ENCODE results near the gene NUP188. TPM values are rescaled to one million over a fixed set of nuclear protein-coding genes. Genes with fewer than 3 reads are reported as not detected.

NUP188 gene
- total RNA-seq, 2 experiments from 2014 or later: 128 to 130 TPM

DNA sequence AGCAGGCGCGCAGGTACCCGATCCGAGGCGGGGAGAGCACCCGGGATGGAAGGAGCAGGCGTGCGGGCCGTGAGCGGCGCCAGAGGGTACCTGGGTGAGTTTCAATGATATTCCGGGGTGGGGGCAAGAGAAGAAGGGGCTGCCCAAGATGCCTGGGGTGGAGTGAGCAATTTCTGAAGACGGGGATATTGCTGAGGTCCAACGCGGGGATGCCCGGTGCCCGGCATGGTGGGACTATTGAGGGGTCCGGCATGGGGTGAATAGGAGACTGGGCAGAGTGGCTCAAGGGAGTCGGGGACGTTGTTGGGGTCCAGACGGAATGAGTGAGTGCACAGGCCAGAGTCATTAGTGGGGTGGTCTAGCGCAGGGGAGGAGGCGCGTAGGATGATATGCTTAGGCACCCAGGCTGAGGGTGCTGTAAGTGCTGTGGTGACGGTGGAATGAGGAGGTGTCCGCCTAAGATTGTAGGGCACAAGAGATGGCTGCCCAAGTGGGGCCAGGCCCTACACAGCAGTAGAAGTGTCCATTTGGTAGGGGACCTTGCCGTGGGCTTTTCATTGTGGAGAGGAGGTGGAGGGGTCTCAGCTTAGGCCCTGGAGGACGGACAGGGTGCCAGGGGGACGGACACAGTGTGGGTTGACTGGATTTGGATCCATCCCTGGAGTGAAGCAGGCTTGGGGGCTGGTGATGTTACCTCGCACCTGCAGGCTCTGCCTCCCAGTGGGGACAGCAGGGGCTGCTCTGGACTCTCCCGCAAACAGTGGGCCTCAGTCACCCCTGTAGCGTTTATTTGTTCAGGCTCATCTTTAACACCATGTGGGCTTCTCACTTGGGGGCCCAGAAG lies 89.6 kb downstream of the NUP188 start:
- no peaks in the 10 kb centered on the region for H3K27me3 Mint-ChIP-seq
- peaks cover 18% of the 10 kb centered on the region for H3K4me1 Mint-ChIP-seq
- peak overlapping the region; percentile 76 for H3K27ac Mint-ChIP-seq
- no peak for DNase-seq
- no peaks in the 10 kb centered on the region for H3K9me3 Mint-ChIP-seq
- peaks cover 3% of the 10 kb centered on the region for H3K36me3 Mint-ChIP-seq
- peak overlapping the region; percentile 98 for H3K4me3 Mint-ChIP-seq

DNA sequence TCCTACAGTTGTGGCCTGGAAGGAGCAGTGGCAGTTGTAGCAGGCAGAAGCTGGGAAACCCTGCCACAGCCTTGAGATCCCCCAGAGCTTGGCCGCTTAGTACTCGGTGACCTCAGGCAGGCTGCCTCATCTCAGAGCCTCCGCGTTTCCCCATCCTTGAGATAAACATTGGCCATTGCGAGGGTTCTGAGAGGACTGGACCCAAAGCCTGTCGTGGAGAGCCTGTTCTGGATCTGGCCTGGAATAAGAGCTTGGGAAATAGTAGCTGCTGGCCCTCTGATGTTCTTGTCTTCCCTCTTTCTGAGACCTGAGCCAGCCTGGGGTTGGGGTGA lies 90.2 kb downstream of the NUP188 start:
- H3K4me3 Mint-ChIP-seq: peak overlapping the region; percentile 98
- no peak overlapping the region for H3K27ac Mint-ChIP-seq
- peaks cover 18% of the 10 kb centered on the region for H3K4me1 Mint-ChIP-seq

GRCh38 chr9:129038109-129038852 lies 90.8 kb downstream of the NUP188 start:
- Mint-ChIP-seq H3K27ac (no peak overlapping the region), H3K4me1 (peaks cover 18% of the 10 kb centered on the region), H3K36me3 (peaks cover 3% of the 10 kb centered on the region), H3K27me3 (no peaks in the 10 kb centered on the region), H3K9me3 (no peaks in the 10 kb centered on the region), H3K4me3 (peak overlapping the region; percentile 98)
- no peak for DNase-seq

More for the DNA sequence above, 90.2 kb downstream of the NUP188 start:
- Mint-ChIP-seq H3K36me3 (peaks cover 3% of the 10 kb centered on the region), H3K27me3 (no peaks in the 10 kb centered on the region), H3K9me3 (no peaks in the 10 kb centered on the region)
- DNase-seq: no peak

DNA sequence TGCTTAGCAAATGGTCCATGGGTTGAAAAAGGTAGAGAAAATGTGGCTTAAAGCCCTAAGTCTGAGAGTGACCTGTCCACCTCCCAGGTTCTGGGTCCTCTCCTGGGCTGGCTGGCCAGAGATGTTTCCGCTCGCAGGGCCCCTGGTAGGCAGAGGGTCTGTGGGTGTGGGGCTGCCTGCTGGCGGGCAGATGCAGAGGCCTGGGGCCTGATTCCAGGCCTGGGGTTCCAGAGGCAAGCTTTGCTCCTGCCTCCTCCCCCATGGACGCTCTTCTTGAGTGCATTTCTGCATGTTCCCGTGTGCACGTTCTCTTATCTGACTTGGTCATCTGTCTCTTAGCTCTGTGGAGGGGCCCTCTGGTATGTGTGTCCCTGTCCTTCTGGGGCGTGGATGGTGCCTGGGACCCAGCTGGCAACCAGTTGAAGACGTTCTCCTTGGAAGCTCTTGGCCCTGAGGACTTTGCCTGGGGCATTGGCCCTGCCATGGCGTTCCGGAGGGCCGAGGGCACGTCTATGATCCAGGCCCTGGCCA lies 92.7 kb downstream of the NUP188 start:
- Mint-ChIP-seq H3K36me3 (peaks cover 3% of the 10 kb centered on the region), H3K9me3 (no peaks in the 10 kb centered on the region), H3K4me3 (no peak overlapping the region), H3K27me3 (no peaks in the 10 kb centered on the region), H3K4me1 (peaks cover 18% of the 10 kb centered on the region), H3K27ac (no peak overlapping the region)
- no peak for DNase-seq

- Mint-ChIP-seq H3K4me1 (peaks cover 13% of the 10 kb centered on the region), H3K4me3 (no peak overlapping the region), H3K9me3 (no peaks in the 10 kb centered on the region), H3K36me3 (peaks cover 5% of the 10 kb centered on the region), H3K27ac (no peak overlapping the region), H3K27me3 (no peaks in the 10 kb centered on the region)
- DNase-seq: no peak
Observed at GRCh38 chr9:129042016-129042415, 94.5 kb downstream of the NUP188 start.

GRCh38 chr9:129052592-129052991 lies 105.1 kb downstream of the NUP188 start:
- no peaks in the 10 kb centered on the region for H3K9me3 Mint-ChIP-seq
- H3K27ac Mint-ChIP-seq: no peak overlapping the region
- H3K27me3 Mint-ChIP-seq: no peaks in the 10 kb centered on the region
- peaks cover 2% of the 10 kb centered on the region for H3K36me3 Mint-ChIP-seq
- H3K4me1 Mint-ChIP-seq: no peaks in the 10 kb centered on the region
- DNase-seq: no peak
- H3K4me3 Mint-ChIP-seq: no peak overlapping the region

GRCh38 chr9:129053020-129053419 lies 105.5 kb downstream of the NUP188 start:
- peaks cover 2% of the 10 kb centered on the region for H3K36me3 Mint-ChIP-seq
- H3K27ac Mint-ChIP-seq: no peak overlapping the region
- DNase-seq: no peak
- no peak overlapping the region for H3K4me3 Mint-ChIP-seq
- H3K9me3 Mint-ChIP-seq: no peaks in the 10 kb centered on the region
- H3K27me3 Mint-ChIP-seq: no peaks in the 10 kb centered on the region
- no peaks in the 10 kb centered on the region for H3K4me1 Mint-ChIP-seq

GRCh38 chr9:129054163-129054851 lies 106.8 kb downstream of the NUP188 start:
- Mint-ChIP-seq H3K27me3 (no peaks in the 10 kb centered on the region), H3K27ac (no peak overlapping the region)

More at GRCh38 chr9:129054163-129054851, 106.8 kb downstream of the NUP188 start:
- Mint-ChIP-seq H3K36me3 (peaks cover 2% of the 10 kb centered on the region), H3K4me3 (no peak overlapping the region), H3K9me3 (no peaks in the 10 kb centered on the region), H3K4me1 (no peaks in the 10 kb centered on the region)
- DNase-seq: no peak

Other genes starting within 250 kb of the NUP188 start
- 1 to 10 TPM; 7.2 to 7.8 TPM for gene PKN3, start 245.2 kb upstream of the NUP188 start, total RNA-seq
- 10 to 100 TPM; 47.1 to 52.6 TPM for gene ZDHHC12, start 223.6 kb upstream of the NUP188 start, total RNA-seq
- gene ZER1, start 175.8 kb upstream of the NUP188 start, total RNA-seq: 10 to 100 TPM; 13.7 to 14.4 TPM
- gene TBC1D13, start 160.4 kb upstream of the NUP188 start, total RNA-seq: 10 to 100 TPM; 16.3 to 18.8 TPM
- 10 to 100 TPM; 20.1 to 22.9 TPM for gene ENDOG, start 129.2 kb upstream of the NUP188 start, total RNA-seq
- gene SPOUT1, start 117.9 kb upstream of the NUP188 start, total RNA-seq: 100 to 1,000 TPM; 109 to 111 TPM
- gene KYAT1, start 65.7 kb upstream of the NUP188 start, total RNA-seq: 1 to 10 TPM; 7.4 to 9.4 TPM
- 10 to 100 TPM; 19.9 to 20.3 TPM for gene LRRC8A, start 65.6 kb upstream of the NUP188 start, total RNA-seq
- under 1 TPM; 0.49 to 0.52 TPM for gene PHYHD1, start 26.7 kb upstream of the NUP188 start, total RNA-seq
- 10 to 100 TPM; 10.1 to 11.3 TPM for gene DOLK, start 96 bp upstream of the NUP188 start, total RNA-seq
- 10 to 100 TPM; 42.9 to 46.3 TPM for gene SH3GLB2, start 80.6 kb downstream of the NUP188 start, total RNA-seq
- gene MIGA2, start 88.9 kb downstream of the NUP188 start, total RNA-seq: 10 to 100 TPM; 26.2 to 29.0 TPM
- gene DOLPP1, start 133.4 kb downstream of the NUP188 start, total RNA-seq: 10 to 100 TPM; 17.7 to 20.8 TPM
- 1 to 10 TPM; 7.3 to 7.9 TPM for gene CRAT, start 163.1 kb downstream of the NUP188 start, total RNA-seq
- gene PTPA, start 163.7 kb downstream of the NUP188 start, total RNA-seq: 100 to 1,000 TPM; 101 to 104 TPM
- 1 to 10 TPM; 1.1 to 1.2 TPM for gene IER5L, start 230.6 kb downstream of the NUP188 start, total RNA-seq